HepG2 (cell line): ENCODE results near the gene ZNF385B.

Experiments used
- IRX3 ChIP-seq: sonication (generic); formaldehyde crosslinking; IDR thresholded peaks from 2 replicates; pipeline ENCODE4 v1.8.1; 2023; ENCODE audit warnings: mild to moderate bottlenecking, low read depth, missing genetic modification reagents, borderline replicate concordance
- KLF16 ChIP-seq, 2 experiments: sonication (generic) in 1 of 2; formaldehyde crosslinking in 1 of 2; IDR thresholded peaks; 2 replicates each; pipeline versions ENCODE4 v1.6.1 to v1.8.0; 2016 to 2023; ENCODE audit warnings: missing genetic modification reagents in 2 of 2, missing compliant biosample characterization in 1 of 2
- USF2 ChIP-seq, 2 experiments: sonication (generic) in 1 of 2; formaldehyde crosslinking in 1 of 2; IDR thresholded peaks; 2 replicates each; pipeline versions ENCODE4 v1.5.1 to v1.6.1; 2011 to 2020; ENCODE audit warnings: borderline replicate concordance in 1 of 2, low read depth in 1 of 2, low read length in 1 of 2, mild to moderate bottlenecking in 1 of 2, missing genetic modification reagents in 1 of 2, moderate library complexity in 1 of 2

DNA sequence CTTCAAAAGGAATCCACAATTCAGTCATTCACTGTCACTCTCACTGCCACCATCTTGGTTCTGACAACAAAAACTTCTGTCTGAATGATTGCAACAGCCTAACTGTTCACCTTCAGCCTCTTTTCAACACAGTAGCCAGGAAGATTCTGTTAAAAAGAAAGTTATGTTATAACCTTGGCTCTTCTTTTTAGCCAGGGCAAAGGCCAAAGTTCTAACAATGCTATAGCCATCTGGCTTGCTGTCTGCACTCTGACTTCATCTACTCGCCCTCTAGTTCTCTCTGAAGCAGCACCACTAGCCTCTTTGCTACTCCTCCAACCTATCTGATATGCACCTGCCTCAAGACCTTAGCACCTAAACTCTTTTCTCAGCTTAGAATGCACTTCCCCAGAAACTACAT lies 158.5 kb downstream of the ZNF385B start:
- TF ChIP-seq IRX3 (CRISPR knock-in tag) (no peak), KLF16 (CRISPR knock-in tag; IDR thresholded peaks at IDR 0.05) (no peak), USF2 (IDR thresholded peaks at IDR 0.05; ENCODE audit: low read depth, low read length) (no peak), USF2 (CRISPR knock-in tag; IDR thresholded peaks at IDR 0.05; ENCODE audit: borderline replicate concordance) (no peak)
